ENCODE measurements around the gene NLRP3. TPM values are rescaled to one million over a fixed set of nuclear protein-coding genes. Genes with fewer than 3 reads are reported as not detected.
"Not testable (repeated sequence)": the region's sequence is repeated elsewhere in the genome, so short reads cannot be mapped to it uniquely, and the experiment has no call there.

NLRP3 gene
- polyA plus RNA-seq (2013, experiment 1 of 2; ENCODE audit: insufficient read length) = 0.04 TPM
- not detected for polyA plus RNA-seq (2013, experiment 2 of 2; ENCODE audit: insufficient read length)

DNA sequence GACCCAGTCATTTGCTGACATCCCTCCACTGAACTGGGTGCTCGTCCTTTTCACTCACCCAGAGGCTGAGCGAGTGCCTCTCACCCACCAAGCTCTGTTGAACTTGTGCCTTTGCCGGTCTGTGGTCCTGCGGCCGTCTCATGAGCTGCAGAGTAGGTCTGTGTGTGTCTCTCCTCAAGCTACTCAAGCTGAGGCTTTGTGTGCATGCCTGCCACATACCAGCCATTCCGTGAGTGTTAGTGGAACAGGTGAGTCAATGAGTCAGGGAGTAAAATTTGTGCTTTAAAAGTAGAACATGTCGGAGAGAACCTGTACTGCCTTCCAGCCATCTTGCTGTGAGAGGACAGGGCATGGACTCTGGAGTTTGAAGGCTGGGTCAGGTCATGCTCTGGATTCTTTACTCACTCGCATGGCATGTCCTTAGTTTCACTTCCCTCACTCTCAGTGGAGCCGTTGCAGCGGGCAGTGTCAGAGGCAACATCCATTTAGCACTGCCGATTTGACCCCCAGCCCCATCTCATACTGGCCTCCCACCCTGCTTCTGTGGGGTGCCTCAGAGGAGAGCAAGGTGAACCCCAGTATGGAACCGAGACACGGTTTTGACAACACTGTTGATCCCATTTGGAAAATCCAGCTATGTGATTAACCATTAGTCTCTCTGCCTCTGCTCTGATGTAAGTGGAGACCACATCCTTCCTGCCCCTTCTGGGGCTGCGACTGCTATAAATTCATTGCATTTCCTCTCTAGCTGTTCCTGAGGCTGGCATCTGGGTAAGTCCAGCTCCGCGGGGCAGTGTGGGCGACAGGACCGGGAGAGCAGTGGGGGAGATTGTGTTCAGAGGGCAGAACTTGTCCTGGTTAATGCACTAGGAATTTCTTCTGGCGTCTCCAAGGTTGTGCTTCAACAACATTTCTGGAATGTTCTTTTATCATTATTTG, at the start of gene NLRP3:
NLRP3 (plus strand) TSS at position 751 of the 939 bp plus-strand sequence. CDS start 2,628 bp downstream, outside the sequence.
- no peak for DNase-seq

DNA sequence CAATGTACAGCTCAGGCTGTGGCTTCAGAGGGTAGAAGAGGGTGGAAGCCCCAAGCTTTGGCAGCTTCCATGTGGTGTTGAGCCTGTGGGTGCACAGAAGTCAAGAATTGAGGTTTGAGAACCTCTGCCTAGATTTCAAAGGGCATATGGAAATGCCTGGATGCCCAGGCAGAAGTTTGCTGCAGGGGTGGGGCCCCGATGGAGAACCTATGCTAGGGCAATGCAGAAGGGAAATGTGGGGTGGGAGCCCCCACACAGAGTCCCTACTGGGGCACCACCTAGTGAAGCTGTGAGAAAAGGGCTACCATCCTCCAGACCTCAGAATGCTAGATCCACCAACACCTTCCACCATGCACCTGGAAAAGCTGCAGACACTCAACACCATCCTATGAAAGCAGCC, 49.6 kb upstream of the NLRP3 start:
- DNase-seq = not testable (repeated sequence)

DNA sequence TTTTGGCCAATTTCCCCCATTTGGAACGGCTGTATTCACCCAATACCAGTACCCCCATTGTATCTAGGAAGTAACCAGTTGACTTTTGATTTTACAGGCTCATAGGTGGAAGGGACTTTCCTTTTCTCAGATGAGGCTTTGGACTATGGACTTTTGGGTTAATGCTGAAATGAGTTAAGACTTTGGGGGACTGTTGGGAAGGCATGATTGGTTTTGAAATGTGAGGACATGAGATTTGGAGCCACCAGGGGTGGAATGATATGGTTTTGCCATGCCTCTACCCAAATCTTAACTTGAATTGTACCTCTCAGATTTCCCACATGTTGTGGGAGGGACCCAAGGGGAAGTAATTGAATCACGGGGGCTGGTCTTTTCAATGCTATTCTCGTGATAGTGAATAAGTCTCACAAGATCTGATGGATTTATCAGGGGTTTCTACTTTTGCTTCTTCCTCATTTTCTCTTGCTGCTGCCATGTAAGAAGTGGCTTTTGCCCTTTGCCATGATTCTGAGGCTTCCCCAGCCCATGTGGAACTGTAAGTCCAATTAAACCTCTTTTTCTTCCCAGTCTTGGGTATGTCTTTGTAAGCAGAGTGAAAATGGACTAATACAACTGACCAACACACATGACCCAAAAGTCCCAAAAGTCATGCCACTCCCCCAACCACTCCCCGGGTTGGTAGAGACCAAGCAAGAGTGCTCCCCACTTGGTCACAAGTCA, 48.9 kb upstream of the NLRP3 start:
- no peak for DNase-seq

DNA sequence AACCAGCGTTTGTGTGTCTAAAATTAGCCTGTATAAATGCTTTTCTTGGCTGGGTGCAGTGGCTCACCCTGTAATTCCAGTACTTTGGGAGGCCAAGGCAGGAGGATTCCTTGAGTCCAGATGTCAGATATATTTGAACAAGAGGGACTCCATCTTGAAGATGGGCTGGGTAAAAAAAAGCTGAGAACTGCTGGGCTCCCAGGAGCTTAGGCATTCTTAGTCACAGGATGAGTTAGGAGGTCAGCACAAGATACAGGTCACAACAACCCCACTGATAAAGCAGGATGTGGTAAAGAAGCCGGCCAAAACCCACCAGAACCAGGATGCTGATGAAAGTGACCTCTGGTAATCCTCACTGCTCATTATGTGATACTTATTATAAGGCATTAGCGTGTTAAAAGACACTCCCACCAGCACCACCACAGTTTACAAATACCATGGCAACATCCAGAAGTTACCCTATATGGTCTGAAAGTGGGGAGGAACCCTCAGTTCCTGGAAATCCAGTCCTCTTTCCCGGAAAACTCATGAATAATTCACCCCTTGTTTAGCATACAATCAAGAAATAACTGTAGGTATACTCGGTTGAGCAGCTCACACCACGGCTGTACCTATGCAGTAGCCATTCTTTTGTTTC, 48.1 kb upstream of the NLRP3 start:
- DNase-seq = peak; percentile 21

DNA sequence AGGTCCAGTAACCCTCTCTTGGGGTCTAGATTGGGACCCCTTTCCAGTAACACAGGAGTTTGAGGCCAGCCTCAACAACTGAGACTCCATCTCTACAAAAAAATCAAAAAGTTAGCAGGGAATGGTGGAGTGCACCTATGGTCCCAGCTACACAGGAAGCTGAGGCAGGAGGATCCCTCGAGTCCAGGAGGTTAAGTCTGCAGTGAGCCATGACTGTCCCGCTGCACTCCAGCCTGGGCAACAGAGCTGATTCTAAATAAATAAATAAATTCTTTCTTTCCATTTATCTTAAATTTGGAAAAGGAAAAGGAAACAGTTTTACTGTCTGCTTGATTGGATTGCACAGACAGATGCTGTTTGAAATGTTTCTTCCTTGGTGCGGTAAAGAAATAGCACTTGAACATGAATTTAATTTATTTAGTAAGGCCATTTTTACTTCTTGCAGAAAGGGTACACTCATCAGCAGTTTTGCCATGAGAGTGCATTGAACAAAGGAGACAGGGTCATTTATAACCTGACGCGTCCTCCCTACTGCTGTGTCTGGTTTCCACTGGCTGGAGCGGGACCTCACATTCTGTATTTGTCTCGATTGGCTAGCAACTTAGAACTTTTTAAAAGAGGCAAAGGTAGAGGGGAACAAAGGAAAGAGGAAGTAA, 47.4 kb upstream of the NLRP3 start:
- no peak for DNase-seq

DNA sequence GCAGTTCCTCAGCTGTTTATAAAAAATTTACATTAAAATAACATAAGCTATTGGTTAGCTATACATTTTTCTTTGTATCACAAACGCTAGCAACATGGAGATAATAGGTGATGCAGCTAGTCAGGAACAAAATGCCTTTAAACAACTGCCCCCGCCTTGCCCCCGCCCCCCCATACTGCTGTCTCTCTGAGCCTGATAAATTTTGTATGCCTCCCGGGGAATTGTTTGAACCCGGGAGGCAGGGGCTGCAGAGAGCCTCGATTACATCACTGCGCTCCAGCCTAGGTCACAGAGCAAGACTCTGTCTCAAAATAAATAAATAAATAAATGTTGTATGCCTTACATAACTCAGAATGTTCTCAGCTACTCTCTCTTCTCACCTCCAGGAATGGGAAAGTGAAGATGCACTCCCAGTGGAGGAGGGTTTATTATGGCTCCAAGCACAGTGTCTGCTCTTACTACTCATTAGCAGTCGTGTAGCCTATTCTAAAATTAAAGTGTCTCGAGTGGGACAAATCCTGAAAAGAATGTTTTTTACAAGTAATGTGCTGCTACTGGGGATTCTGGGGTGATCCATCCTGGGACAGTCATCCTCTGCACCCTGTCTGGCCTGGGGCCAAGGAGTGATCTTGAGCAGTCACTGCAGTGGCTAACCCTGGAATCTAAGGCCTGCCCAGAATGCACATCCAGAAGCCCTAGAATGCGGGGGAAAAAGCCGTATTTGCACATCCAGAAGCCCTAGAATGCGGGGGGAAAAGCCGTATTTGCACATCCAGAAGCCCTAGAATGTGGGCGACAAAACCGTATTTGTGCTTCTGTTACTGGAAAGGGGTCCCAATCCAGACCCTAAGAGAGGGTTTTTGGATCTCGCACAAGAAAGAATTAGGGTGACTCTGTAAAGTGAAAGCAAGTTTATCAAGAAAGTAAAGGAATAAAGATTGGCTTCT, 44.9 kb upstream of the NLRP3 start:
- peak; percentile 43 for DNase-seq

DNA sequence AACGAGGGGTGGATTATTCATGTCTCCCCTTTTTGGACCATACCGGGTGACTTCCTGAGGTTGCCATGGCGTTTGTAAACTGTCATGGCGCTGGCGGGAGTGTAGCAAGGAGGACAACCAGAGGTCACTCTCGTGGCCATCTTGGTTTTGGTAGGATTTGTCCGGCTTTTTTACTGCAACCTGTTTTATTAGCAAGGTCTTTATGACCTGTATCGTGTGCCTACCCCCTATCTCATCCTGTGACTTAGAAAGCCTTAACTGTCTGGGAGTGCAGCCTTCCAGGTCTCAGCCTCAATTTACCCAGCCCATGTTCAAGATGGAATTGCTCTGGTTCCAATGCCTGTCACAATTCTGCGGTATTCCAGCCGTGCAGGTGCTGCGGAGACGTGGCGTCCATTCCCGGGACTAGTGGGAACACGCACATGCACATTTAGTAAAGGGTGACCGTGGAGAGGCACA, 44.1 kb upstream of the NLRP3 start:
- no peak for DNase-seq

DNA sequence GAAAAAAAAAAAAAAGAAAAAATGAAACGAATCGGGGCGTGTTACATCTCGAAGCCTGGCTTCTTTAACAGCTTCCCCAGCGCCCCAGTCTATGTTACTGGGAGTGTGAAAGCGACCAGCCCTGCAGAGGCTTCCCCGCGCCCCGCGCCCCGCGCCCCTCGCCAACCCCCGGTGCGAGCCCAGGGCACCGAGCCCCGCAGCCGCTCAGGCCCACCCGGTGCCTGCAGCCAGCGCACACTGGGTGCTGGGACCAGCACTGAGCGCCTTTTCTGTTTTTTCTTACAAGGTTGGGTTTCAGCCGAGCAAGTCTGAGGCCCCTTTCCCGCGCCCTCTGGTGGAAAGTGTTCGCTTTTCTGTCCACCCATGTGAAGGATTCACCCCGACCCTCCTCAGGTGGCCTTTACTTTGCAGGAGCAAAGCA, 42.2 kb upstream of the NLRP3 start:
- peak; percentile 37 for DNase-seq

DNA sequence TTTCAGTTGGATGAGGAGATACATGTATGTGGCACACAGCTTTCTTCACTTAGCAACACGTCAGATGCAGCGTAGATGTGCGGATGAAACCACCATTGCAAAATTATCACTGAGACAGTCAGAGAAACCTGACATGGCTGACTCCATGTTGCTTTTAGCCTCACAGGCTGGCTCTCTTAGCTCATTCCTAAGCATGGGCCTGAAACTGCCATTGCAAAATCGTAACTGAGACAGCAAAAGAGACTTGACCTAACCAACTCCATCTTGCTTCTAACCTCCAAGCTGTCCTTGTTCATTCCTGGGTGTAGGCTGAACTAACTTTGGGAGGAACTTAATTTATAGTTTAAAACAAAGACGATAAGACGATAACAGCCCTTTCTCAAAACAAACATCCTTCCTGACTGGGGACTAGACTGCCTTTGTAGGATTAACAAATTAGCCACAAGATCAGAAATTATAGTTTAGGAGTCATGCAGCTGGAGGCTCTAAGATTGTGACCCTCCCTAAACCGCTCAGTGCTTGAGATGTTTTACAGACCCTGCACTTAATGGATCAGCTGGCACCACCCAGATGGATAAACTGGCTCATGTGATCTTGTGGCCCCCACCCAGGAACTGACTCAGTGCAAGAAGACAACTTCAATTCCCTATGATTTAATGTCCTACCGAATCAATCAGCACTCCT, 41.2 kb upstream of the NLRP3 start:
- DNase-seq = not testable (repeated sequence)

DNA sequence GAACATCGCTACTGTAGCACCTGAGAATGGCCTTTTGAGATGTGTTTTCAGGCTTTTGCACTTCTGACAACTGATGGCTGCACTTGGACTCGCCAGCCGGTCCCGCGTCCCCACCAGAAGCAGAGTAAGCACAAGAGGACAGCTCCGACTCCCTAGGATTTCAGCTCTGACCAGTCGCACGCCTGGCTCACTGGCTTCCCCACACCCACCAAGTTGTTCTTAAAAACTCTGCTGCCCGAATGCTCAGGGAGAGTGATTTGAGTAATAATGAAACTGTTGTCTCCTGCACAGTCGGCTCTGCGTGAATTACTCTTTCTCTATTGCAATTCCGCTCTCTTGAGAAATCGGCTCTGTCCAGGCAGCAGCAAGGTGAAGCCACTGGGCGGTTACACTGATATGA, 40.2 kb upstream of the NLRP3 start:
- DNase-seq = no peak

DNA sequence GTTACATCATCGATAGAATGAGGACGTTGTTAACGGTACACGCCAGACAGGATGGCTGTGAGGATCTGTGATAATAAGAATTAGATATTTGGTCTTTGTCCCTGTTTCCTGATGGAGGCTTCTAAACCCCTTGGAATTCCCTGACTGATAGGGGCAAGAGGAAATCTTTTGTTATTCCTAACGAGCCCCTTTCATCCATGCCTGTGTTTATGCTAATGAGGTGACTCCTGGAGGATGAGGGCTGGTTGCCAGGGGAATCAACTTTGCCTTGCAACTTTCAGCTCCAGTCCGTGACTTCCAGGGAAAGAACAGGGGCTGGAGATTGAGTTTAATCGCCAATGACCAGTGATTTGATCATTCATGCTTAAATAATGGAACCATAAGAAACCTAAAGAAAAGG, 39.3 kb upstream of the NLRP3 start:
- no peak for DNase-seq

DNA sequence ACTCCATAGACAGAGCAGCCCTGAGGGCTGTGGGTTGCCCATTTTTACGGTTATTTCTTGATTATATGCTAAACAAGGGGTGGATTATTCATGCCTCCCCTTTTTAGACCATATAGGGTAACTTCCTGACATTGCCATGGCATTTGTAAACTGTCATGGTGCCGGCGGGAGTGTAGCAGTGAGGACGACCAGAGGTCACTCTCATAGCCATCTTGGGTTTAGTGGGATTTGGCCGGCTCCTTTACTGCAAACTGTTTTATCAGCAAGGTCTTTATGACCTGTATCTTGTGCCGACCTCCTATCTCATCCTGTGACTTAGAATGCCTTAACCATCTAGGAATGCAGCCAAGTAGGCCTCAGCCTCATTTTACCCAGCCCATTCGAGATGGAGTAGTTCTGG, 38.3 kb upstream of the NLRP3 start:
- not testable (repeated sequence) for DNase-seq

DNA sequence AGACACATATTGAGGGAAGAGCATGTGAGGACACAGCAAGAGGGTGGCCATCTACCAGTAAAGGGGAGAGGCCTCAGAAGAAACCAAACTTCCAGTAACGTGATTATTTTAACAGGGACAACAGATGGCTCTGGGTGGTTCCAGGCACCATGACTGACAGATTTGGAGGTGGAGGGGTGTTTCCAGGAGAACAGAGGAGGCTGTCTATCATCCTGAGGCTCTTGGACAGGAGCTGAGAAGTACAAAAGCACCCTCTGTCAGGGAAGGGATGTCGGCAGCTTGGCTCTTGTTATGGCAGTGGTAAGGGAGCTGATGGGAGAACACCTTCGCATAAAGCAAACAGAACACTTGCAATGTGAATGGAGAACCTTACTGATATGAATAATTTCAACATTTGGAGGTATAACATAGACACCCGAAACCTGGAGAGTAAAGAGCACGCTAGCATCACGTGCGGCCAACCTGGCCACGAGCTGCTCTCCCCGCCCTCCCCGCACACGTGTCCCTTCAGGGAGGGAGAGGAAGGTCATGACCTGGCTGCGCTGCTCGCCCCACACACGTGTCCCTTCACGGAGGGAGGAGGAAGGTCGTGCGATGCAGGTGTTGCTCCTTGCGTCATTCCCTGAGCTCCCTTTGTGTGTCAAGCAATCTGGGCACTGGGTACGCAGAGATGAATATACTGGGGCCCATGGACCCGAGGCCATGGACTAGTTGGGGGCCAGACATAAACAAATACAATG, 37.5 kb upstream of the NLRP3 start:
- no peak for DNase-seq

DNA sequence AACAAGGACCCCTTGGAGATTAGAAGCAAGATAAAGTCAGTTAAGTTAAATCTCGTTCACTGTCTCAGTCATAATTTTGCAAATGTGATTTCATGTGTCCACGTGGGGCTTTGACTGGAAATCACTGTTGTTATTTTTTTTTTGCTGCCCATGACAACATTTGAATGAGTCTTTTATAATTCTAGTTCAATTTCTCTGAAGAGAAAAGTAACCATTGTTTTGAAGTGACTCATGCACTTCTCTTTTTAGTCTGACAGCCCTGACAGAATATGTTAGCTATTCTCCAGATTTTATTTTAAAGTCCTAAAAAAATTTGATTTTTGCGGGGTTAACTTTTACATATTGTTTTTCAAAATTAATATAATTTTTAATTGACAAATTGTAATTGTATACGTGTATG, 30.7 kb upstream of the NLRP3 start:
- DNase-seq = no peak

DNA sequence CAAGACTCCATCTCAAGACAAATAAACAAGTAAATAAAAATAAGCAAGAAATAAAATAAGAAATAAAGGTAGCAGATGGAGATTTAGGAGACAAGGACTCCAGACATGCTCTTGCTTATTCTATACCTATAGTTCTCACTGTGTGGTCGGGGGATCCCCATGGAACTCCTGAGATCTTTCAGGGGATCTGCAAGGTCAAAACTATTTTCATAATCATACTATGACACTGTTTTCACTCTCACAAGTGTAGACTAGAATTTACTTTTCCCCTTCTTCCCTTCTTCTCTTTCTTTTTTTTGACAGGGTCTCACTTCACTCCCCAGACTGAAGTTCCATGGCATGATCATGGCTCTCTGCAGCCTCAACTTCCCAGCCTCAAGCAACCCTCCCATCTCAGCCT, 29.8 kb upstream of the NLRP3 start:
- DNase-seq = no peak

DNA sequence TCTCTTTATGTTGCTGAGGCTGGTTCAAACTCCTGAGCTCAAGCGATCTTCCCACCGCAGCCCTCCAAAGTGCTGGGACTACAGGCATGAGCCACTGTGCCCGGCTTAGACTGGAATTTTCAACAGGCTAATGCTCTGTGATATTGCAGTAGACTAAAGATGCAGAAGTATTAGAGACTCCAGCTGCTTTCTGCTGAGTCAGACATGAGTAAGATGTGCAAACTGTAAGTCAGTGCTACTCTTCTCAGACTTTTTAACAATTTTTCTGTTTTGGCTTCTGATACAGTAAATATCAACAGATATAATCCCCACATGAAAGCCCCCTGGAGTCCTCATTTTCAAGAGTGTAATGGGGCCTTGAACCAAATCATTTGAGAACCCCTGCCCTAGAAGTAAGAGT, 29.3 kb upstream of the NLRP3 start:
- DNase-seq = peak; percentile 26

DNA sequence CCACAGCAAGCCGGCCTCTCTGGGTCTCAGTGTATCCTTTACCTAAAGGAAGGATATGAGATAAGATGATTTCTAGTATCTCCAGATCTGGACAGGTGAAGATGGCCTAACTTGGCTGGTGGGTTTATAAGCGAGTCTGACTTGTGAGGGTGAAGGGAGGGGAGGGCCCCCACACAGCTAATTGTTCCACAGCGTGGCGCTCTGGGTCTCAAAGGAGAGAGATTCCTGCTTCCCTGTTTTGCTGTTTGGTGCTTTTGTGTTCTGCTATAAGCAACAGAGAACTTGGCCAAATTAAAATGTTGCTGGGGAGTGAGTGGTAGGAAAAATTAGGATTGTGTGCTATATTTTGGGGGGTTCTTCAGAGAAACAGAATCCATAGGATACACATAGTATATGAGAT, 28.9 kb upstream of the NLRP3 start:
- no peak for DNase-seq

DNA sequence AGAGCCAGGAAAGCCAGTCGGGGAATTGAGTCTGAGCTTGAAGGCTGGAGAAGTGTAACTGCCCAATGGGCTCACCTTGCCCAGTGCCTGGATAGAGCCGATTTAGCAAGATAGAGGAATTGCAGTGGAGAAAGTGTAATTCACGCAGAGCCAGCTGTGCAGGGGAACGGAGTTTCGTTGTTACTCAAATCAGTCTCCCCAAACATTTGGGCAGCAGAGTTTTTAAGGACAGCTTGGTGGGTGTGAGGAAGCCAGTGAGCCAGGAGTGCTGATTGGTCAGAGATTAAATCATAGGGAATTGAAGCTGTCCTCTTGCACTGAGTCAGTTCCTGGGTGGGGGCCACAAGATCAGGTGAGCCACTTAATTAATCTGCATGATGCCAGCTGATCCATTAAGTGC, 28.4 kb upstream of the NLRP3 start:
- DNase-seq = no peak

DNA sequence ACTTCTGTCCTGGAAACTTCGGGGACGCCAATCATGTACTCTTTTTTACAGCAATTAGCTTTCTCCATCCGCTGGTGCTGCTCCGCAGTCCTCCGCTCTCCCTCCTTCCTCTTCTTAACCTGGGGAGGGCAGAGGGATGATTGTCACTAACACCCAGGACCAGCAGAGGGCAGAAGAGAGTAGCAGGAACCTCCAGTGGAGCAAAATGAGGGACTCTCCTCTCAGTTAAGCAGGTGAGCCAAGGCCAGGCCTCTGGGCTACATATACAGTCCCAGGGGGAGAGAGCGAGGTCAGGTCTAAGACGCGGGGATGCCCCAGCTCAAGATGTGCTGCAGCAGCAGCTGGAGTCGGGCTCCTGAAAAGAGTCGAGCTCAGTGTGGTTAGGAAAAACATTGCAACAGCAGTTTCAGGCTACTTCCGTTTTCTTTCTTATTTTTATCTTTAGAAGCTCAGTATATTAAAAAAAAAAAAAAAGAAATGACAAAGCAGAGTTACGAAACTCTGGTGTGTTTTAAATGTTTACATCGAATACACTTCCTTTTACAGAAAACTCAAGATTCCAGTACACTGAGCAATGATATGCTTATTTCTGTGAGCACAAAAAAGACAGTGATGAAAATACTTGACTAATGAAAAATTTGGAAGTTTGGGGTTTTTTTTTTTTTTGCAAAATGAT, 25.7 kb upstream of the NLRP3 start:
- DNase-seq = peak; percentile 60
